Mesenchymal stem cell (in vitro differentiated cells and primary cell): ENCODE results near the gene OR1I1.

Experiments
- DNase-seq: peaks from one replicate; pipeline ENCODE4 v3.0.0-alpha.2; 2013
- H2AFZ ChIP-seq: one replicate; pipeline ENCODE4 v1.6.1; 2013; ENCODE audit warnings: low read depth, mild to moderate bottlenecking, control low read depth, inconsistent platforms, low read length, moderate library complexity
- H2AK5ac ChIP-seq: 2 replicates; pipeline ENCODE4 v1.6.1; 2013; ENCODE audit warnings: low read length, moderate library complexity, mild to moderate bottlenecking, inconsistent platforms; ENCODE audit not compliant: severe bottlenecking
- H2BK120ac ChIP-seq: one replicate; pipeline ENCODE4 v1.6.1; 2013; ENCODE audit warnings: low read depth, mild to moderate bottlenecking, inconsistent platforms, low read length, moderate library complexity
- H2BK12ac ChIP-seq, 2 experiments: one replicate each; pipeline ENCODE4 v1.6.1; 2013; ENCODE audit warnings: inconsistent platforms in 2 of 2, low read length in 2 of 2, mild to moderate bottlenecking in 2 of 2, moderate library complexity in 2 of 2, control low read depth in 1 of 2
- H2BK15ac ChIP-seq: one replicate; pipeline ENCODE4 v1.6.1; 2013; ENCODE audit warnings: mild to moderate bottlenecking, low read depth, inconsistent platforms; ENCODE audit not compliant: poor library complexity, severe bottlenecking
- H2BK5ac ChIP-seq: 2 replicates; pipeline ENCODE4 v1.6.1; 2013; ENCODE audit warnings: low read depth, mild to moderate bottlenecking, low read length, control low read depth, inconsistent platforms; ENCODE audit not compliant: poor library complexity, severe bottlenecking
- H3K14ac ChIP-seq, 2 experiments: one replicate each; pipeline ENCODE4 v1.6.1; 2013; ENCODE audit warnings: inconsistent platforms in 2 of 2, low read length in 2 of 2, control low read depth in 1 of 2, mild to moderate bottlenecking in 1 of 2, moderate library complexity in 1 of 2
- H3K18ac ChIP-seq, 2 experiments: one replicate each; pipeline ENCODE4 v1.6.1; 2013; ENCODE audit warnings: inconsistent platforms in 2 of 2, low read length in 2 of 2, control low read depth in 1 of 2, low read depth in 1 of 2, mild to moderate bottlenecking in 1 of 2
- H3K23ac ChIP-seq, 2 experiments: one replicate each; pipeline ENCODE4 v1.6.1; 2013; ENCODE audit warnings: inconsistent platforms in 2 of 2, low read length in 2 of 2, mild to moderate bottlenecking in 2 of 2, moderate library complexity in 2 of 2, control low read depth in 1 of 2
- H3K27ac ChIP-seq: 2 replicates; pipeline ENCODE4 v1.5.1; 2013; ENCODE audit warnings: mild to moderate bottlenecking, moderate library complexity, low read length, control low read depth, inconsistent platforms; ENCODE audit not compliant: poor library complexity, severe bottlenecking
- H3K27me3 ChIP-seq, 2 experiments: 2 replicates each; pipeline versions ENCODE4 v1.6.1 to v1.7.0; 2013; ENCODE audit warnings: low read length in 2 of 2, mild to moderate bottlenecking in 2 of 2, moderate library complexity in 2 of 2, control low read depth in 1 of 2, inconsistent platforms in 1 of 2; ENCODE audit not compliant: control insufficient read depth in 1 of 2, insufficient read depth in 1 of 2
- H3K36me3 ChIP-seq, 2 experiments: 2 replicates each; pipeline versions ENCODE4 v1.6.1 to v1.7.0; 2013; ENCODE audit warnings: low read length in 2 of 2, control low read depth in 1 of 2, inconsistent platforms in 1 of 2, low read depth in 1 of 2, mild to moderate bottlenecking in 1 of 2; ENCODE audit not compliant: insufficient read depth in 2 of 2, control insufficient read depth in 1 of 2
- H3K4ac ChIP-seq, 2 experiments: one replicate each; pipeline ENCODE4 v1.6.1; 2013; ENCODE audit warnings: inconsistent platforms in 2 of 2, low read length in 2 of 2, mild to moderate bottlenecking in 2 of 2, moderate library complexity in 2 of 2, control low read depth in 1 of 2, low read depth in 1 of 2
- H3K4me1 ChIP-seq: 2 replicates; pipeline ENCODE4 v1.6.1; 2013; ENCODE audit warnings: low read depth, low read length, control low read depth; ENCODE audit not compliant: control insufficient read depth, insufficient read depth
- H3K4me2 ChIP-seq: 2 replicates; pipeline ENCODE4 v1.6.1; 2013; ENCODE audit warnings: low read length, mild to moderate bottlenecking, inconsistent platforms; ENCODE audit not compliant: poor library complexity, severe bottlenecking
- H3K4me3 ChIP-seq, 2 experiments: 2 replicates each; pipeline versions ENCODE4 v1.5.1 to v1.7.0; 2013; ENCODE audit warnings: low read length in 2 of 2, mild to moderate bottlenecking in 2 of 2, control low read depth in 1 of 2, low read depth in 1 of 2; ENCODE audit not compliant: insufficient read depth in 1 of 2
- H3K79me1 ChIP-seq: replicated peaks from 2 replicates; pipeline ENCODE4 v1.6.1; 2013; ENCODE audit warnings: mild to moderate bottlenecking, control low read depth, low read length, inconsistent platforms; ENCODE audit not compliant: poor library complexity, severe bottlenecking
- H3K9ac ChIP-seq: 2 replicates; pipeline ENCODE4 v1.7.0; 2013; ENCODE audit warnings: mild to moderate bottlenecking, low read length, moderate library complexity
- H3K9me3 ChIP-seq: 2 replicates; pipeline ENCODE4 v1.7.0; 2013; ENCODE audit warnings: mild to moderate bottlenecking, low read length; ENCODE audit not compliant: control insufficient read depth
- H4K8ac ChIP-seq: one replicate; pipeline ENCODE4 v1.6.1; 2013; ENCODE audit warnings: inconsistent platforms, mild to moderate bottlenecking, low read length, moderate library complexity
- H4K91ac ChIP-seq: one replicate; pipeline ENCODE4 v1.6.1; 2013; ENCODE audit warnings: mild to moderate bottlenecking, low read length, inconsistent platforms
- WGBS: methylation state at CpG from one replicate; pipeline ENCODE4 v1.1.7; 2013; ENCODE audit warnings: mixed read lengths; 5-methylcytosine and 5-hydroxymethylcytosine counted together

The OR1I1 gene

GRCh38 chr19:15107061-15108010 lies 25.3 kb downstream of the OR1I1 start, which contains the start of gene SYDE1:
Gene SYDE1, plus strand, starts transcription at chr19:15107401. Its CDS starts 33 bp downstream, at chr19:15107434.
- H2BK15ac ChIP-seq = peak within 1 kb of the TSS; percentile 86
- H3K4me1 ChIP-seq = peaks cover 14% of the 10 kb centered on the region
- peak within 1 kb of the TSS; percentile 93 for H2AFZ ChIP-seq
- DNase-seq = peak; percentile 53
- H3K23ac ChIP-seq = peak within 1 kb of the TSS in 1 of 2 experiments; percentile 70
- H2BK12ac ChIP-seq = peak within 1 kb of the TSS; percentile 70 to 87
- H3K79me1 ChIP-seq = peaks cover 22% of the 10 kb centered on the region
- H2BK120ac ChIP-seq = peak within 1 kb of the TSS; percentile 100
- peaks cover 17% of the 10 kb centered on the region for H3K9me3 ChIP-seq
- H3K18ac ChIP-seq = peak within 1 kb of the TSS; percentile 93 to 96
- no peaks in the 10 kb centered on the region for H3K27me3 ChIP-seq
- H3K36me3 ChIP-seq = peaks cover 27 to 36% of the 10 kb centered on the region in 2 experiments
- peak within 1 kb of the TSS; percentile 86 to 89 for H3K4me3 ChIP-seq
- H3K4ac ChIP-seq = peak within 1 kb of the TSS; percentile 75 to 99
- H2BK5ac ChIP-seq = peak within 1 kb of the TSS; percentile 99
- H3K14ac ChIP-seq = peak within 1 kb of the TSS; percentile 79 to 87
- WGBS = 1% methylated on average over 74 of the region's 78 CpGs
- H3K9ac ChIP-seq = peak within 1 kb of the TSS; percentile 91
- H3K4me2 ChIP-seq = peak within 1 kb of the TSS; percentile 83
- H3K27ac ChIP-seq = peak within 1 kb of the TSS; percentile 89
- H2AK5ac ChIP-seq = peak within 1 kb of the TSS; percentile 79
- peak within 1 kb of the TSS; percentile 99 for H4K8ac ChIP-seq
- H4K91ac ChIP-seq = peak within 1 kb of the TSS; percentile 98

GRCh38 chr19:15108145-15108844 lies 26.3 kb downstream of the OR1I1 start:
- H2BK15ac ChIP-seq = peak overlapping the region; percentile 86
- H2AFZ ChIP-seq = no peak overlapping the region
- no peak overlapping the region for H2BK120ac ChIP-seq
- peak overlapping the region; percentile 91 for H3K9ac ChIP-seq
- peaks cover 14% of the 10 kb centered on the region for H3K9me3 ChIP-seq
- H3K4me2 ChIP-seq = peak overlapping the region; percentile 83
- peak overlapping the region; percentile 58 for H3K27ac ChIP-seq
- H3K36me3 ChIP-seq = peaks cover 37 to 45% of the 10 kb centered on the region in 2 experiments
- H3K79me1 ChIP-seq = peaks cover 22% of the 10 kb centered on the region
- no peak overlapping the region for H2BK5ac ChIP-seq
- H3K4ac ChIP-seq = peak overlapping the region; percentile 71 to 93
- peak overlapping the region; percentile 74 to 96 for H3K18ac ChIP-seq
- peak overlapping the region; percentile 89 for H4K8ac ChIP-seq
- peak; percentile 57 for DNase-seq
- no peaks in the 10 kb centered on the region for H3K27me3 ChIP-seq
- WGBS = 45% methylated on average over 8 of the region's 10 CpGs
- H3K4me3 ChIP-seq = peak overlapping the region; percentile 86 to 89
- peak overlapping the region; percentile 67 to 87 for H2BK12ac ChIP-seq
- H3K23ac ChIP-seq = peak overlapping the region in 1 of 2 experiments; percentile 24
- peak overlapping the region; percentile 96 for H4K91ac ChIP-seq
- peak overlapping the region; percentile 40 for H2AK5ac ChIP-seq
- peak overlapping the region in 1 of 2 experiments; percentile 39 for H3K14ac ChIP-seq
- H3K4me1 ChIP-seq = peaks cover 14% of the 10 kb centered on the region

GRCh38 chr19:15108845-15109767 lies 27.1 kb downstream of the OR1I1 start:
- H2BK12ac ChIP-seq = peak overlapping the region in 1 of 2 experiments; percentile 60
- WGBS = 91% methylated on average over 21 of the region's 21 CpGs

More at GRCh38 chr19:15108845-15109767, 27.1 kb downstream of the OR1I1 start:
- Histone ChIP-seq H2BK120ac (no peak overlapping the region), H3K23ac (no peak overlapping the region), H4K91ac (no peak overlapping the region), H3K4me2 (peak overlapping the region; percentile 83), H3K79me1 (peaks cover 22% of the 10 kb centered on the region), H2AFZ (no peak overlapping the region), H3K9ac (peak overlapping the region; percentile 91), H3K4me1 (peaks cover 14% of the 10 kb centered on the region), H3K4ac (peak overlapping the region; percentile 71 to 93), H2BK15ac (no peak overlapping the region), H3K14ac (no peak overlapping the region), H3K36me3 (peaks cover 45 to 53% of the 10 kb centered on the region in 2 experiments), H2BK5ac (no peak overlapping the region), H2AK5ac (no peak overlapping the region), H4K8ac (peak overlapping the region; percentile 66), H3K9me3 (peaks cover 8% of the 10 kb centered on the region), H3K4me3 (peak overlapping the region; percentile 86 to 89), H3K27ac (no peak overlapping the region), H3K27me3 (no peaks in the 10 kb centered on the region), H3K18ac (peak overlapping the region in 1 of 2 experiments; percentile 79)
- no peak for DNase-seq
